Activated CD4-positive, alpha-beta T cell treated with anti-CD3 and anti-CD28 coated beads, Interleukin-2, amount 10 ng/mL, durations not matched to agents 7 days and 5 days (primary cell): ENCODE measurements around the gene CRTC3. TPM values are rescaled to one million over a fixed set of nuclear protein-coding genes. Genes with fewer than 3 reads are reported as not detected.
A peak's percentile ranks its signal among the peaks of the same experiment; 100 is the strongest.

Source experiments
- CTCF ChIA-PET: fragments of 350-600 bp; sonication (Branson Sonifier 250); formaldehyde crosslinking; loops from one replicate; lab custom pipeline; 2021; ENCODE audit warnings: antibody characterized with exemption; lab: Charles Lee
- POLR2A ChIA-PET: fragments of 350-600 bp; sonication (Branson Sonifier 250); formaldehyde crosslinking; loops from one replicate; lab custom pipeline; 2021; ENCODE audit warnings: antibody characterized with exemption; lab: Charles Lee
- DNase-seq: peaks from one replicate; pipeline ENCODE4 v3.0.0-alpha.2; 2020
- H3K27ac Mint-ChIP-seq: one replicate; pipeline ENCODE4 v1.8.0; 2021; ENCODE audit warnings: mild to moderate bottlenecking, moderate library complexity, mixed read lengths
- H3K27me3 Mint-ChIP-seq: one replicate; pipeline ENCODE4 v1.8.0; 2021; ENCODE audit warnings: mixed read lengths
- H3K36me3 Mint-ChIP-seq: one replicate; pipeline ENCODE4 v1.8.0; 2021; ENCODE audit warnings: low read depth, mixed read lengths
- H3K4me1 Mint-ChIP-seq: one replicate; pipeline ENCODE4 v1.8.0; 2021; ENCODE audit warnings: mixed read lengths
- H3K4me3 Mint-ChIP-seq: one replicate; pipeline ENCODE4 v1.8.0; 2021; ENCODE audit warnings: mild to moderate bottlenecking, moderate library complexity, mixed read lengths
- H3K9me3 Mint-ChIP-seq: one replicate; pipeline ENCODE4 v1.8.0; 2021; ENCODE audit warnings: mixed read lengths
- total RNA-seq, 2 experiments: library from RNA; stranded (reverse); gene quantifications; one replicate each; pipeline ENCODE4 v1.2.3, GENCODE V29; 2021

The CRTC3 gene
- total RNA-seq = 10 to 100 TPM; 85.1 to 90.7 TPM

- POLR2A ChIA-PET = interaction anchor here (0.6 to 1.4 kb wide), 3 partner anchors 10 to 64 kb away, joined by 3 to 6 read pairs (median 5); no protein-coding TSS in a partner anchor
These were observed at the start of gene CRTC3 for GRCh38 chr15:90529371-90530249. CRTC3 (plus strand) TSS chr15:90529923; CDS start chr15:90530072, 149 bp downstream.

GRCh38 chr15:90481023-90481422 is 48.7 kb upstream of the CRTC3 start:
- Mint-ChIP-seq H3K27ac (peak overlapping the region; percentile 48), H3K4me1 (peaks cover 53% of the 10 kb centered on the region), H3K36me3 (peaks cover 75% of the 10 kb centered on the region), H3K27me3 (no peaks in the 10 kb centered on the region), H3K9me3 (no peaks in the 10 kb centered on the region), H3K4me3 (no peak overlapping the region)
- ChIA-PET CTCF (interaction anchor here (0.6 to 3.3 kb wide), 17 partner anchors 10 to 1164 kb away, joined by 3 to 25 read pairs (median 4); partner anchors contain the start of genes BLM and IQGAP1), POLR2A (no interaction called here)
- peak; percentile 78 for DNase-seq

More at GRCh38 chr15:90529371-90530249, at the start of gene CRTC3:
- peak; percentile 61 for DNase-seq
- peak within 1 kb of the TSS; percentile 95 for H3K4me3 Mint-ChIP-seq
- peaks cover 50% of the 10 kb centered on the region for H3K4me1 Mint-ChIP-seq
- H3K9me3 Mint-ChIP-seq = no peaks in the 10 kb centered on the region
- peak within 1 kb of the TSS; percentile 90 for H3K27ac Mint-ChIP-seq
- no peaks in the 10 kb centered on the region for H3K27me3 Mint-ChIP-seq
- CTCF ChIA-PET = interaction anchor here (0.5 to 2.8 kb wide), 10 partner anchors 7 to 119 kb away, joined by 3 to 15 read pairs (median 3); no protein-coding TSS in a partner anchor
- peaks cover 26% of the 10 kb centered on the region for H3K36me3 Mint-ChIP-seq

GRCh38 chr15:90482124-90483011 is 47.4 kb upstream of the CRTC3 start:
- H3K4me3 Mint-ChIP-seq = no peak overlapping the region
- no peaks in the 10 kb centered on the region for H3K27me3 Mint-ChIP-seq
- no peaks in the 10 kb centered on the region for H3K9me3 Mint-ChIP-seq
- CTCF ChIA-PET = interaction anchor here (0.6 to 3.3 kb wide), 24 partner anchors 8 to 235 kb away, joined by 3 to 25 read pairs (median 4); partner anchors contain the start of genes BLM, IQGAP1 and ZNF774
- no peak overlapping the region for H3K27ac Mint-ChIP-seq
- H3K36me3 Mint-ChIP-seq = peaks cover 77% of the 10 kb centered on the region
- peak; percentile 66 for DNase-seq
- POLR2A ChIA-PET = interaction anchor here (0.6 kb wide), 1 partner anchor 163 kb away, joined by 3 read pairs; no protein-coding TSS in a partner anchor
- H3K4me1 Mint-ChIP-seq = peaks cover 43% of the 10 kb centered on the region

- Mint-ChIP-seq H3K36me3 (peaks cover 76% of the 10 kb centered on the region), H3K9me3 (no peaks in the 10 kb centered on the region), H3K4me1 (peaks cover 41% of the 10 kb centered on the region), H3K4me3 (no peak overlapping the region), H3K27ac (no peak overlapping the region), H3K27me3 (no peaks in the 10 kb centered on the region)
- CTCF ChIA-PET = interaction anchor here (0.6 to 3.3 kb wide), 9 partner anchors 9 to 234 kb away, joined by 3 to 25 read pairs (median 5); partner anchors contain the start of gene BLM
- POLR2A ChIA-PET = no interaction called here
- no peak for DNase-seq
These were observed 46.8 kb upstream of the CRTC3 start for GRCh38 chr15:90483012-90483307.

- DNase-seq = no peak
- no peaks in the 10 kb centered on the region for H3K9me3 Mint-ChIP-seq
- peaks cover 74% of the 10 kb centered on the region for H3K36me3 Mint-ChIP-seq
- CTCF ChIA-PET = interaction anchor here (0.6 to 1.8 kb wide), 3 partner anchors 9 to 164 kb away, joined by 3 to 5 read pairs (median 4); no protein-coding TSS in a partner anchor
- H3K4me3 Mint-ChIP-seq = no peak overlapping the region
- H3K4me1 Mint-ChIP-seq = peaks cover 35% of the 10 kb centered on the region
- H3K27me3 Mint-ChIP-seq = no peaks in the 10 kb centered on the region
- POLR2A ChIA-PET = no interaction called here
- H3K27ac Mint-ChIP-seq = no peak overlapping the region
These were observed 46.1 kb upstream of the CRTC3 start for GRCh38 chr15:90483637-90484036.

- CTCF ChIA-PET = interaction anchor here (1.4 kb wide), 1 partner anchor 13 kb away, joined by 3 read pairs; no protein-coding TSS in a partner anchor
- POLR2A ChIA-PET = interaction anchor here (0.6 kb wide), 1 partner anchor 344 kb away, joined by 3 read pairs; no protein-coding TSS in a partner anchor
- H3K27ac Mint-ChIP-seq = no peak overlapping the region
- H3K36me3 Mint-ChIP-seq = peaks cover 72% of the 10 kb centered on the region
- no peak for DNase-seq
- no peaks in the 10 kb centered on the region for H3K27me3 Mint-ChIP-seq
- H3K9me3 Mint-ChIP-seq = no peaks in the 10 kb centered on the region
- H3K4me3 Mint-ChIP-seq = no peak overlapping the region
- H3K4me1 Mint-ChIP-seq = peaks cover 5% of the 10 kb centered on the region
These were observed 42.5 kb upstream of the CRTC3 start for GRCh38 chr15:90487186-90487585.

GRCh38 chr15:90489514-90489913 is 40.2 kb upstream of the CRTC3 start:
- Mint-ChIP-seq H3K27me3 (no peaks in the 10 kb centered on the region), H3K4me1 (peaks cover 15% of the 10 kb centered on the region), H3K4me3 (no peak overlapping the region), H3K36me3 (peaks cover 74% of the 10 kb centered on the region), H3K27ac (peak overlapping the region; percentile 55), H3K9me3 (no peaks in the 10 kb centered on the region)
- CTCF ChIA-PET = interaction anchor here (1.6 kb wide), 1 partner anchor 11 kb away, joined by 4 read pairs; no protein-coding TSS in a partner anchor
- POLR2A ChIA-PET = no interaction called here
- no peak for DNase-seq

- Mint-ChIP-seq H3K27me3 (no peaks in the 10 kb centered on the region), H3K4me3 (no peak overlapping the region), H3K9me3 (no peaks in the 10 kb centered on the region), H3K4me1 (peaks cover 15% of the 10 kb centered on the region), H3K27ac (peak overlapping the region; percentile 55), H3K36me3 (peaks cover 74% of the 10 kb centered on the region)
- no peak for DNase-seq
- CTCF ChIA-PET = interaction anchor here (0.5 to 1.9 kb wide), 5 partner anchors 8 to 431 kb away, joined by 3 to 5 read pairs (median 3); no protein-coding TSS in a partner anchor
- POLR2A ChIA-PET = interaction anchor here (0.6 kb wide), 1 partner anchor 30 kb away, joined by 6 read pairs; no protein-coding TSS in a partner anchor
These were observed 39.8 kb upstream of the CRTC3 start for GRCh38 chr15:90489944-90490343.

- POLR2A ChIA-PET = no interaction called here
These were observed 36.1 kb upstream of the CRTC3 start for GRCh38 chr15:90493647-90494046.

GRCh38 chr15:90495067-90495466 is 34.7 kb upstream of the CRTC3 start:
- no peaks in the 10 kb centered on the region for H3K27me3 Mint-ChIP-seq
- H3K4me3 Mint-ChIP-seq = no peak overlapping the region
- CTCF ChIA-PET = no interaction called here
- peaks cover 18% of the 10 kb centered on the region for H3K4me1 Mint-ChIP-seq
- POLR2A ChIA-PET = no interaction called here
- no peak for DNase-seq
- H3K36me3 Mint-ChIP-seq = peaks cover 72% of the 10 kb centered on the region
- H3K27ac Mint-ChIP-seq = no peak overlapping the region
- H3K9me3 Mint-ChIP-seq = no peaks in the 10 kb centered on the region

More at GRCh38 chr15:90493647-90494046, 36.1 kb upstream of the CRTC3 start:
- Mint-ChIP-seq H3K4me1 (peaks cover 18% of the 10 kb centered on the region), H3K27ac (peak overlapping the region; percentile 76), H3K4me3 (no peak overlapping the region), H3K36me3 (peaks cover 68% of the 10 kb centered on the region), H3K27me3 (no peaks in the 10 kb centered on the region), H3K9me3 (no peaks in the 10 kb centered on the region)
- CTCF ChIA-PET = no interaction called here
- peak; percentile 13 for DNase-seq

GRCh38 chr15:90496791-90497190 is 32.9 kb upstream of the CRTC3 start:
- Mint-ChIP-seq H3K9me3 (no peaks in the 10 kb centered on the region), H3K4me3 (no peak overlapping the region), H3K4me1 (peaks cover 18% of the 10 kb centered on the region), H3K27ac (no peak overlapping the region), H3K36me3 (peaks cover 73% of the 10 kb centered on the region), H3K27me3 (no peaks in the 10 kb centered on the region)
- ChIA-PET CTCF (interaction anchor here (0.7 to 2.1 kb wide), 3 partner anchors 13 to 460 kb away, joined by 3 to 6 read pairs (median 3); no protein-coding TSS in a partner anchor), POLR2A (no interaction called here)
- no peak for DNase-seq

GRCh38 chr15:90497376-90497775 is 32.3 kb upstream of the CRTC3 start:
- no peak overlapping the region for H3K4me3 Mint-ChIP-seq
- H3K36me3 Mint-ChIP-seq = peaks cover 73% of the 10 kb centered on the region
- no peak overlapping the region for H3K27ac Mint-ChIP-seq
- H3K27me3 Mint-ChIP-seq = no peaks in the 10 kb centered on the region
- H3K4me1 Mint-ChIP-seq = peaks cover 18% of the 10 kb centered on the region
- no peaks in the 10 kb centered on the region for H3K9me3 Mint-ChIP-seq
- ChIA-PET POLR2A (no interaction called here), CTCF (interaction anchor here (0.7 to 2.1 kb wide), 4 partner anchors 12 to 460 kb away, joined by 3 to 6 read pairs (median 3); no protein-coding TSS in a partner anchor)
- no peak for DNase-seq
